ENCODE results near the gene CD6.

CD6 gene

DNA sequence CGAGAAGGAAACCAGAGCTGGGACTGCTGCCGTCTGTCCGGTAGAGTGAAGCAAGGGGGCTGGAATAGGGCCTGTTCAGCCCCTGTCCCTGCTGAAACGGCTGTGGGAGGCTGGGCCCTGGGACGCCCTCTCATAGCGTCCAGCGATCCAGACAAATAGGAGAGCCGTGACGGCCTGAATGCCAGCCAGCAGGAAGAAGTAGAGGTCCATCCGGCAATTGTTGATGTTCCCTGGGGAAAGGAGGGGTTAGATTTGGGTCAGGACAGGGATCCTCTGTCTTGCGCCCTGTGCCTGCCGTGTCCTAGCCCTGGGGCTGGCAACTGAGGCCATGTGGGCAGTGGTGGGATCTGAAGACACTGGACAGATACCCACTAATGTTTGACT is 34.3 kb upstream of the CD6 start:
- no peak for TF ChIP-seq TAF1 (IDR thresholded peaks at IDR 0.05; ENCODE audit: borderline replicate concordance, low read depth, low read length)
- no peak for TF ChIP-seq POLR2AphosphoS5 (IDR thresholded peaks at IDR 0.05; ENCODE audit: low read depth, low read length)
- TF ChIP-seq POLR2A (IDR thresholded peaks at IDR 0.05; ENCODE audit: low read depth, low read length): no peak
- DNase-seq (ENCODE audit: insufficient read length) (no peak), FAIRE-seq (no peak)

DNA sequence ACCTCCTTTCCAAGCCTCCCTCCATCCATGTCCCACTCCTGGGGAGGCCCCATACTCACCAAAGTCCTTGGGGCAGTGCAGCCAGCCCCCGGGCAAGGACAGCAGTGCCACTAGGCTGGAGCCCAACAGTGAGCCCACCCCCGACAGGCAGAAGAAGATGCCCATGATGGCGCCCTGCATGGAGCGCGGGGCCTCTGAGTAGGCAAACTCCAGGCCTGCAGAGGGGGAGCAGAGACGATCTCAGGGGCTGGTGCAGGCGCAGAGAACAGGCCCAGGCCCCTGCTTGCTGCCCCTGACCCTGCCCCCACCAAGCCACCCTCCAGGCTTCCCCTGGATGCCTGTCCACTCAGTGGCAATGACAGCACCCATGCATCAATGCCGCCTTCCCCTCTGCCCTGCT is 33.7 kb upstream of the CD6 start:
- TF ChIP-seq TAF1 (IDR thresholded peaks at IDR 0.05; ENCODE audit: borderline replicate concordance, low read depth, low read length) (no peak), POLR2AphosphoS5 (IDR thresholded peaks at IDR 0.05; ENCODE audit: low read depth, low read length) (no peak; the same call in 1 of the 2 replicates), POLR2A (IDR thresholded peaks at IDR 0.05; ENCODE audit: low read depth, low read length) (no peak; the same call in 1 of the 2 replicates)
- DNase-seq (ENCODE audit: insufficient read length) (no peak), FAIRE-seq (no peak)

DNA sequence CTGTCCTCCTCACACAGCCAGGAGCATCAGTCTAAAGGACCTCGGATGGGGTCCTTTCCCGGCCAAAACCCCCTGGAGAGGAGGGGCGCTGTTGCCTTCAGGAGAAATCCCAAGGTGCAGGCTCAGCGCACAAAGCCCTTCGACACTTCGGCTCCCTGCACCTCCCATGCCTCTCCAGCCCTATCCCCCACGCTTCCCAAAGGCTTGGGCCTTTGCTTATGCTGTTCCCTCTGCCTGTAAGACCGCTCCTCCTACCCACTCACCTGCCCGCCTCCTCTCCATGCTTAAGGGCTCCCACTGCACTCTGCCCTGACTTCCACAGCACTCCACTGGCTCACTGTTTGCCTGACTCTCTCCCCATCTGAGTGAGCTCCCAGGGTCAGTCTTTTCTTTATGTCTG is 33.0 kb upstream of the CD6 start:
- TF ChIP-seq POLR2A (IDR thresholded peaks at IDR 0.05; ENCODE audit: low read depth, low read length) (no peak), TAF1 (IDR thresholded peaks at IDR 0.05; ENCODE audit: borderline replicate concordance, low read depth, low read length) (no peak)
- FAIRE-seq (no peak), DNase-seq (ENCODE audit: insufficient read length) (no peak)

DNA sequence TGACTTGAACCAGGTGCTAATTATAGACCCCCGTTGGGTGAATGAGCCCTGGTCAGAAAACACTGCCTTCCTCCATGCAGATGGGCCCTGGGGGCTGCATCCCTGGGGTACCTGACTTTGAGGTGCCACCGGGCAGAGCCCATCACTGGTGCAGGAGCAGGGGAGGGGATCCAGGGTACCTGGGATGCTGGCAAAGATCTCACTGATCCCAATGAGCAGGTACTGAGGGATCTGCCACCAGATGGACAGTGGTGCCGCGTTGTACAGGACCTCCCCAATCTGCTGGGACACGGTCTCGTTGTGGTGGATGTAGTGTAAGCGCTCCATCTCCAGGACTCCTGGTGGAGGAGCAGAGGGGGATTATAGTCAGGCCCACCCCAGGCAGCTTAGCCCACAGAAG is 32.2 kb upstream of the CD6 start:
- DNase-seq (ENCODE audit: insufficient read length) (no peak), FAIRE-seq (no peak)
- TF ChIP-seq POLR2A (IDR thresholded peaks at IDR 0.05; ENCODE audit: low read depth, low read length) (no peak), POLR2AphosphoS5 (IDR thresholded peaks at IDR 0.05; ENCODE audit: low read depth, low read length) (no peak; the same call in 1 of the 2 replicates), TAF1 (IDR thresholded peaks at IDR 0.05; ENCODE audit: borderline replicate concordance, low read depth, low read length) (no peak)

DNA sequence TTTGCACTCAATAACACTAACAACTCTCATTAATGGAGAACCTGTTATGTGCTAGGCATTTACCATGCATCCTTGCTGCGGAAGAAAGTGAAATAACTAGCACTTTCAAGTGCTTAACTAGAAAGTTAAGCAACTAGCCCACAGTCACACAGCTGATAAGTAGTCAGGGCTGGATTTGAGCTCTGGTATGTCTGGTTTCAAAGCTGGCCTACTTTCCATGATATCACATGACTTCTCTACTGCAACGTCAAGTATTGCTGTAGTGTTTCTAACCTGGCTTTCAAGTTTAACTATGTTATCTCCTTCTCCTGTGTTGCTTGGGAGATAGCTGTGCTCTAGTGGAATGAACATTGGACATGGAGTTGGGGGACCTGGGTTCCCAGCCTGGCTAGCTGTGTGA is 31.6 kb upstream of the CD6 start:
- FAIRE-seq: no peak
- DNase-seq (ENCODE audit: insufficient read length): no peak
- TF ChIP-seq TAF1 (IDR thresholded peaks at IDR 0.05; ENCODE audit: borderline replicate concordance, low read depth, low read length) (no peak), POLR2A (IDR thresholded peaks at IDR 0.05; ENCODE audit: low read depth, low read length) (no peak; the same call in none of the 2 replicates), POLR2AphosphoS5 (IDR thresholded peaks at IDR 0.05; ENCODE audit: low read depth, low read length) (peak; percentile 16; the same call in 1 of the 2 replicates)

DNA sequence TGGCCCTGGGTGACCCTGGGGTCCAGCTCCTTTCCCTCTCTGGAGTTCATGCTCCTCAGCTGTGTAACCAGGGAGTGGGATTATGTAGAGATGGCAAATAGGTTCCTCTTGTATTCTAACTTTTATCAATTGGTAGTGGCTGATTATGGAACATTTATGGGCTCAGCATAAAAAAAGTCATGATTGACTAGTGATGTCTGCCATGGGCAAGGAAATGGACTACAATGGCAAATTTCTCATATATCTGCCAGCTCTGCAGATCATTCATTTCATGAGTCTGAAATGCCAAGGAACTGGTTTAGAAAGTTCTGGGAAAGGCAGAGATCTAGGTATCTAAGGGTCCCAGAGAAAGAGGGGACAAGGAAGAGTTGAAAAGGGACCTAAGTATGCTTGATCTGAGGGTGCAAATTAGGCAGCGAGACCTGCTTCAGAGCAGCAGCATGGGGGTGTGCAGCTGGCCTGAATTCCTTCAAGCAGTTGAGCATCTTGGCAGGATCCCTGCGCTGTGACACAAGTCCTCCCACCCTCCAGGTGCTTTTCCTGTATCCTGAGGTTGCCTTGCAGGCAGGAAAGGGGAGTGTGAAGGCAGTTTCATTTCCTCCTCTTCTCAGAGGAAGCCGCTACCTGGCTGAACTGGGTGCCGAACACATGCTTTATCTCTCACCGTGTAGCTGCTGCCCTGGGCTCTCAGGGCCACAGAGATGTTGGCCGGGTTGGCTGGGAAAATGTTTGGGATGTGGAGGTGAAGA is 29.9 kb upstream of the CD6 start:
- FAIRE-seq (no peak), DNase-seq (ENCODE audit: insufficient read length) (no peak)
- TF ChIP-seq TAF1 (IDR thresholded peaks at IDR 0.05; ENCODE audit: borderline replicate concordance, low read depth, low read length) (no peak), POLR2A (IDR thresholded peaks at IDR 0.05; ENCODE audit: low read depth, low read length) (no peak), POLR2AphosphoS5 (IDR thresholded peaks at IDR 0.05; ENCODE audit: low read depth, low read length) (no peak)

DNA sequence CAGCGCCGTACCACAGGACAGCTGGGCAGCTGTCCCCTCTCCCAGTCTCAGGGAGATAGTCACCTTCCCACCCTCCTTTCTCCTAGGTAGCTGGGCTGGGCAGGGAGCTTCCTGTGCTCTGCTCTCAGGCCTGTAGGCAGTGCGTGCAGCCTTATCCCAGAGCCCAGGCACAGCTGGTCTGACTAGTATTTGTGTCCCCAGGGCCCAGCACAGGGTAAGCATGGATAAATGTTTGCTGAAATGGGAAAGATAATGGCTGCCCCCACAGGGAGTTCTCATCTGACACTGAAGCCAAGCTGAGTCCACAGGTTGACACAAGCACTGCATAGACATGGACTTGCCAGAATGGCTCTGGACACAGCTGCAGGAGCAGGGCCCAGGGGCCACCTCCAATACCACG is 29.3 kb upstream of the CD6 start:
- no peak for TF ChIP-seq TAF1 (IDR thresholded peaks at IDR 0.05; ENCODE audit: borderline replicate concordance, low read depth, low read length)
- TF ChIP-seq POLR2AphosphoS5 (IDR thresholded peaks at IDR 0.05; ENCODE audit: low read depth, low read length): no peak
- TF ChIP-seq POLR2A (IDR thresholded peaks at IDR 0.05; ENCODE audit: low read depth, low read length): no peak
- no peak for DNase-seq (ENCODE audit: insufficient read length)

DNA sequence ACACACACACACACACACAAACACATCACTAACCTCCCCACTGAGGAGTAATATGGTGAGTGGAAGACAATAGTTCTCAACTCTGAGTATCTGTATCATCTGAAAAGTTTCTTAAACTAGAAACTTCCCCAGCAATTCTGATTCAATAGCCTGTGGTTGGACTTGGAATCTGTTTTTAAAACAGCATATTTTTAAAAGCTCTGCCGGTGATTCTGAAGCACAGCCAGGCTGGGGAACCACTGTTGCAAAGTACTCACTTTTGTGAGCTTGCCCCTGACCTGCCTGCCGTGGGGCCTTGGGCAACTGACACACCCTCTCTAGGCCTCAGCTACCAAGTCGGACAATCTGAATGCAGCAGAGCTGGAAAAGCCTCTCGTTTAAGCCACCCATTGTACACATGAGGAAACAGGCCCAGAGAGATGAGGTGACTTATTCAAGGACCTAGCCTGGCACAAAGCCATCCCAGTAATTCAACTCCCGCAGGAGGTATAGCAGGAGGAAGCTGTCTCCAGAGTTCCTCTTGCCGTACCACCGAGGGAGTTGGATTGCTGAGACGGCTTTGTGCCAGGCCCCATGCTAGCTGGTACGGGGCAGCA is 28.4 kb upstream of the CD6 start:
- no peak for TF ChIP-seq TAF1 (IDR thresholded peaks at IDR 0.05; ENCODE audit: borderline replicate concordance, low read depth, low read length)
- TF ChIP-seq POLR2A (IDR thresholded peaks at IDR 0.05; ENCODE audit: low read depth, low read length): no peak
- TF ChIP-seq POLR2AphosphoS5 (IDR thresholded peaks at IDR 0.05; ENCODE audit: low read depth, low read length): no peak
- DNase-seq (ENCODE audit: insufficient read length) (no peak), FAIRE-seq (no peak)

More for the DNA sequence above, 29.3 kb upstream of the CD6 start:
- FAIRE-seq: no peak

DNA sequence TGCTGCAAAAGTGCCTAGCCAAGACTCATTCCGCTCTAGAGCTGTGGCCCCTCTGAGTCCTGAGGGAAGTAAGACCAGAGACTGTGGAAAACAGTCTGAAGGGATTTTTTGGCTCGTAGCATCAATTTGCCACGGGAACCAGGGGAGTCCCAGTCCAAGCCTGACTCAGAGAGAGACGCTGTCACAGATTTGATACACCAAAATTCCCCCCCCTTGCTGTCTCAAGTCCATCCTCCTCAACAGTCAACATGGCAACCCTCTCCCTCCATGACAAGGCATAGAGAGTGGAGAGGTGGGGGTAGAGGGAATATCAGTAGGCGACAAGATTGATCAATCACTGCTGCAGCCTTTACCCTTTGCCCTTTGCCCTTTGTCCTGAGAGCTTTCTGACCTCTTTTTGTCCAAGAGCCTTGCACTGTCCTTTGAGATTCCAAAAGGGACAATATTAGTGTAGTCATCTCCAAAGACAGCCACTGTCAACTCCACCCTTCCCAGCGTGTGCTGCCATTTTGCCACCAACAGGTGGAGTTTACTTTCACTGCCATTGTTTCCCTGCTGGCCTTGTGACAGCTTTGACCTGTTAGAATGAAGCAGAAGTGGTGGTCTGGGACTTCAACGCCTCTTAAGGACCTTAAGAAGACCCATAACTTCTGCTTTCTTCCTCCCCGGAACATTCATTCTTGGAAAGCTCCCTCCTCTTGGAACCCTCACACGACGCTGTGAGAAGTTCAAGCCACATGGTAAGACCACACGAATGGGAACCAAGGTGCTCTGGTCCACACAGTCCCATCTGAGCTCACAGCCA is 26.8 kb upstream of the CD6 start:
- DNase-seq (ENCODE audit: insufficient read length) (no peak), FAIRE-seq (peak; percentile 51)
- no peak for TF ChIP-seq TAF1 (IDR thresholded peaks at IDR 0.05; ENCODE audit: borderline replicate concordance, low read depth, low read length)
- no peak for TF ChIP-seq POLR2A (IDR thresholded peaks at IDR 0.05; ENCODE audit: low read depth, low read length)
- TF ChIP-seq POLR2AphosphoS5 (IDR thresholded peaks at IDR 0.05; ENCODE audit: low read depth, low read length): no peak

DNA sequence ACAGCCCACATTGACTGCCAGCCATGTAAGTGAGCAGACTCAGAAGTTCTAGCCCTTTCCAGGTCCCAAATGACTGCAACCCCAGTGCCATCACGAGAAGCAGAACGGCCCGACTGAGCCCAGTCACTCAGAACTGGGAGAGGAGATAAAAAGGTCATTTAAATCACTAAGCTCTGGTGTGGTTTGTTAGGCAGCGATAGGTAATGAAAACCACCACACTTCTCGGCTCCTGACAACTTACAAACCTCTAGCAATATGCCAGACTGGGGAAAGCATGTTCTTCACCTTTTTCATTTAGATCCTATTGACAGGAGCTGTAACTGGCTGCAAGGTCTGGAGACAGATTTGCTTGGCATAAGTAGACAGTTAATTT is 26.2 kb upstream of the CD6 start:
- DNase-seq (ENCODE audit: insufficient read length) (no peak), FAIRE-seq (no peak)
- TF ChIP-seq POLR2A (IDR thresholded peaks at IDR 0.05; ENCODE audit: low read depth, low read length) (no peak), POLR2AphosphoS5 (IDR thresholded peaks at IDR 0.05; ENCODE audit: low read depth, low read length) (peak; percentile 44; the same call in 1 of the 2 replicates), TAF1 (IDR thresholded peaks at IDR 0.05; ENCODE audit: borderline replicate concordance, low read depth, low read length) (no peak)

DNA sequence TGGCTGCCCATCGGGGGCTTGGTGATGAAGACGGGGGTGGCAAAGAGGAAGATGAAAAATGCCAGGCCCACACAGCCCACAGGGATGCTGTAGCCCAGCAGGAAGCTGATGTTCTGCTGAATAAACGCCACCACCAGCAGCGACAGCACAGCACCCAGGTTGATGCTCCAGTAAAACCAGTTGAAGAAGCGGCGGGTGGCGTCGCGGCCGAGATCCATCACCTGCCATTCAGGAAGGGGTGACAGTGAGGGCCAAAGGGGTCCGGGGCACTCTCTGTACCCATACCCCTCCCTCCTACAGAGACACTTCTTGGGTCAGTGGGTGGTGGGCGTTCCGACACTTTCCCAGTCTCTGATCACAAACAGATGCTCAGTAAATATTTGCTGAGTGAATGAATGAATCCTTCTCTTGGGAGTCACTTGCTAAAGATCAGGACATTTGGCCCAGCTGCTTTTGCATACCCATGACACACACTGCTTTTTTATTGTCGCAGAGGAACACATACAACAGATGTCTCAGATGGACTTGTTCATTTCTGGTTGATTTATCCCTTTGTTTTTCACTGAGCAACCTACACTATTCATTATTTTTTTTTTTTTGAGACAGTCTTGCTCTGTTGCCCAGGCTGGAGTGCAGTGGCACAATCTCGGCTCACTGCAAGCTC is 24.7 kb upstream of the CD6 start:
- FAIRE-seq (no peak), DNase-seq (ENCODE audit: insufficient read length) (no peak)
- TF ChIP-seq POLR2AphosphoS5 (IDR thresholded peaks at IDR 0.05; ENCODE audit: low read depth, low read length) (0 out of 2 replicates have a peak, but pooled peaks have one; percentile 24), POLR2A (IDR thresholded peaks at IDR 0.05; ENCODE audit: low read depth, low read length) (no peak), TAF1 (IDR thresholded peaks at IDR 0.05; ENCODE audit: borderline replicate concordance, low read depth, low read length) (no peak)
